ENCODE results near the gene ETNPPL. TPM values are rescaled to one million over a fixed set of nuclear protein-coding genes. Genes with fewer than 3 reads are reported as not detected.

The ETNPPL gene
- total and polyA plus RNA-seq, 9 of the 15 experiments (the other 6 are each of a cell fraction or from before 2014, with no cell fraction given), result 0.06 to 0.14 TPM; not detected in 7

DNA sequence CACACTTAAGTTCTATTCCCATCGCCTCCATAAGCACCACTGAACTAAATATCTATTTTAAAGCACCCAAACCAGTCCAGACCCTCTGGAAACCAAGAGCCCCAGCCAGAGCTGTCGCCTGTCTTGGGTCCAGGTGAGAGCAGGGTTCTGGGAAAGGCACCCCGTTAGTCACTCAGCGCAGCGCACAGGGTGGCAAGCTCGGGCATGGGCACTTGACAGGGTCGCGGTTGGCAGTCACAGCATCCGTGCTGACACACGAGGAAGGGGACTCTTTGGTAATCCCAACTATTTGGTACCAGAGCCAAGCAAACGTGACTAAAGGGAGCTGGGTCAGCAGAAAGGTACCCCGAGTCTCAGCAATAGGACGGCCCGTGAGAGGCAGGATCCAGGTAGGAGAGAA lies 24.3 kb upstream of the ETNPPL start:
- no peaks in the 10 kb centered on the region for H4K20me1 ChIP-seq (replicated peaks; ENCODE audit: control insufficient read depth, insufficient read depth, low read length)
- no peak overlapping the region for H3K9ac ChIP-seq (ENCODE audit: insufficient read depth in 1 of 2, low read depth in 2 of 2, low read length in 2 of 2)
- DNase-seq (ENCODE audit: extremely low read depth in 1 of 4, low spot score in 3 of 4) (no peak), ATAC-seq (no peak), FAIRE-seq (no peak)
- H3K79me2 ChIP-seq (ENCODE audit: control insufficient read depth, insufficient read depth, low read length), result no peaks in the 10 kb centered on the region
- no peak overlapping the region for H3K27ac ChIP-seq (ENCODE audit: extremely low read depth, low read depth, low read length)
- no peaks in the 10 kb centered on the region; a peak in 1 of 5 replicates for H3K4me1 ChIP-seq (replicated peaks in 1 of 2; ENCODE audit: control insufficient read depth in 2 of 2, insufficient read depth in 2 of 2, low read length in 2 of 2)
- H3K4me2 ChIP-seq (ENCODE audit: insufficient read depth, low read length), result no peak overlapping the region
- peaks cover 10 to 43% of the 10 kb centered on the region in 2 experiments for H3K27me3 ChIP-seq (ENCODE audit: control insufficient read depth in 2 of 2, insufficient read depth in 2 of 2, low read length in 2 of 2)
- TF ChIP-seq NCOR1 (IDR thresholded peaks at IDR 0.05), result no peak
- no peak for TF ChIP-seq TARDBP (IDR thresholded peaks at IDR 0.05)
- TF ChIP-seq TAF1 (IDR thresholded peaks at IDR 0.05; ENCODE audit: control insufficient read depth, extremely low read depth, insufficient read depth, low read length, severe bottlenecking), result no peak
- TF ChIP-seq, protein P1, sequence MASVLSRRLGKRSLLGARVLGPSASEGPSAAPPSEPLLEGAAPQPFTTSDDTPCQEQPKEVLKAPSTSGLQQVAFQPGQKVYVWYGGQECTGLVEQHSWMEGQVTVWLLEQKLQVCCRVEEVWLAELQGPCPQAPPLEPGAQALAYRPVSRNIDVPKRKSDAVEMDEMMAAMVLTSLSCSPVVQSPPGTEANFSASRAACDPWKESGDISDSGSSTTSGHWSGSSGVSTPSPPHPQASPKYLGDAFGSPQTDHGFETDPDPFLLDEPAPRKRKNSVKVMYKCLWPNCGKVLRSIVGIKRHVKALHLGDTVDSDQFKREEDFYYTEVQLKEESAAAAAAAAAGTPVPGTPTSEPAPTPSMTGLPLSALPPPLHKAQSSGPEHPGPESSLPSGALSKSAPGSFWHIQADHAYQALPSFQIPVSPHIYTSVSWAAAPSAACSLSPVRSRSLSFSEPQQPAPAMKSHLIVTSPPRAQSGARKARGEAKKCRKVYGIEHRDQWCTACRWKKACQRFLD (CRISPR knock-in tag; IDR thresholded peaks at IDR 0.05), result no peak
- TF ChIP-seq, protein P2, sequence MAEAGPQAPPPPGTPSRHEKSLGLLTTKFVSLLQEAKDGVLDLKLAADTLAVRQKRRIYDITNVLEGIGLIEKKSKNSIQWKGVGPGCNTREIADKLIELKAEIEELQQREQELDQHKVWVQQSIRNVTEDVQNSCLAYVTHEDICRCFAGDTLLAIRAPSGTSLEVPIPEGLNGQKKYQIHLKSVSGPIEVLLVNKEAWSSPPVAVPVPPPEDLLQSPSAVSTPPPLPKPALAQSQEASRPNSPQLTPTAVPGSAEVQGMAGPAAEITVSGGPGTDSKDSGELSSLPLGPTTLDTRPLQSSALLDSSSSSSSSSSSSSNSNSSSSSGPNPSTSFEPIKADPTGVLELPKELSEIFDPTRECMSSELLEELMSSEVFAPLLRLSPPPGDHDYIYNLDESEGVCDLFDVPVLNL (CRISPR knock-in tag; IDR thresholded peaks at IDR 0.05; ENCODE audit: low read depth), result no peak
- TF ChIP-seq ZNF133 (CRISPR knock-in tag; IDR thresholded peaks at IDR 0.05), result no peak
- TF ChIP-seq TAF7 (tag; IDR thresholded peaks at IDR 0.05), result no peak
- no peak for TF ChIP-seq TRIM28 (IDR thresholded peaks at IDR 0.05)
- no peak for TF ChIP-seq ZNF561 (CRISPR knock-in tag; conservative IDR thresholded peaks at IDR 0.05)
- TF ChIP-seq KAT7 (CRISPR knock-in tag; IDR thresholded peaks at IDR 0.05; ENCODE audit: borderline replicate concordance), result no peak
- no peak for TF ChIP-seq MYNN (IDR thresholded peaks at IDR 0.05)
- no peak for TF ChIP-seq MYNN (CRISPR knock-in tag; IDR thresholded peaks at IDR 0.05)
- H3K36me3 ChIP-seq (ENCODE audit: control insufficient read depth, insufficient read depth, low read length), result no peaks in the 10 kb centered on the region
- no peaks in the 10 kb centered on the region for H3K9me1 ChIP-seq (ENCODE audit: control insufficient read depth, insufficient read depth, low read length)
- POLR2A ChIA-PET, result interaction anchor here (0.7 kb wide), 1 partner anchor 12 kb away, joined by 4 read pairs; no protein-coding TSS in a partner anchor
- no peak overlapping the region for H2AFZ ChIP-seq (ENCODE audit: low read depth, low read length)
- CTCF ChIA-PET (ENCODE audit: low intra/inter-chr PET ratio), result no interaction called here
- H3K4me3 ChIP-seq, result no peak overlapping the region
- intact Hi-C loops (cut with micrococcal nuclease), result loop anchor here (10.0 kb wide), 1 partner anchor 102 kb away; no protein-coding TSS in a partner anchor
- WGBS (ENCODE audit: insufficient coverage, low coverage, missing lambda C conversion rate), result 0% methylated on average over 14 of the region's 14 CpGs
- no TSS peak for BruUV-seq (replicated peaks)
- H3K9me3 ChIP-seq (replicated peaks; ENCODE audit: control insufficient read depth, insufficient read depth, low read depth, low read length), result no peaks in the 10 kb centered on the region
- in situ Hi-C loops (cut with MboI), result no loop called here
